DOHH2 (cell line): ENCODE data around the gene SP100.

Experiments
- EZH2phosphoT487 ChIP-seq: fragments of 200-600 bp; sonication (generic); IDR thresholded peaks from 2 replicates; pipeline ENCODE4 v1.6.1; 2017; ENCODE audit warnings: borderline replicate concordance, mild to moderate bottlenecking, antibody characterized with exemption, low read length, moderate library complexity, mixed read lengths
- TF ChIP-seq, protein P1 (sequence below): fragments of 200-600 bp; sonication (generic); IDR thresholded peaks from one replicate; pipeline ENCODE4 v1.5.1; 2014; ENCODE audit warnings: antibody characterized with exemption, mild to moderate bottlenecking, low read depth, low read length; ENCODE audit not compliant: poor library complexity, severe bottlenecking

- TF ChIP-seq, protein P1, sequence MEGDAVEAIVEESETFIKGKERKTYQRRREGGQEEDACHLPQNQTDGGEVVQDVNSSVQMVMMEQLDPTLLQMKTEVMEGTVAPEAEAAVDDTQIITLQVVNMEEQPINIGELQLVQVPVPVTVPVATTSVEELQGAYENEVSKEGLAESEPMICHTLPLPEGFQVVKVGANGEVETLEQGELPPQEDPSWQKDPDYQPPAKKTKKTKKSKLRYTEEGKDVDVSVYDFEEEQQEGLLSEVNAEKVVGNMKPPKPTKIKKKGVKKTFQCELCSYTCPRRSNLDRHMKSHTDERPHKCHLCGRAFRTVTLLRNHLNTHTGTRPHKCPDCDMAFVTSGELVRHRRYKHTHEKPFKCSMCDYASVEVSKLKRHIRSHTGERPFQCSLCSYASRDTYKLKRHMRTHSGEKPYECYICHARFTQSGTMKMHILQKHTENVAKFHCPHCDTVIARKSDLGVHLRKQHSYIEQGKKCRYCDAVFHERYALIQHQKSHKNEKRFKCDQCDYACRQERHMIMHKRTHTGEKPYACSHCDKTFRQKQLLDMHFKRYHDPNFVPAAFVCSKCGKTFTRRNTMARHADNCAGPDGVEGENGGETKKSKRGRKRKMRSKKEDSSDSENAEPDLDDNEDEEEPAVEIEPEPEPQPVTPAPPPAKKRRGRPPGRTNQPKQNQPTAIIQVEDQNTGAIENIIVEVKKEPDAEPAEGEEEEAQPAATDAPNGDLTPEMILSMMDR = no peak
- no peak for TF ChIP-seq EZH2phosphoT487
These were observed 167.6 kb downstream of the SP100 start for GRCh38 chr2:230583581-230583980.
